Mesenchymal stem cell (in vitro differentiated cells and primary cell): Measurements from ENCODE around the gene PGF.
A peak's percentile ranks its signal among the peaks of the same experiment; 100 is the strongest.

Source experiments
- DNase-seq: peaks from one replicate; pipeline ENCODE4 v3.0.0-alpha.2; 2013
- H2AFZ ChIP-seq: one replicate; pipeline ENCODE4 v1.6.1; 2013; ENCODE audit warnings: low read depth, mild to moderate bottlenecking, control low read depth, inconsistent platforms, low read length, moderate library complexity
- H2AK5ac ChIP-seq: 2 replicates; pipeline ENCODE4 v1.6.1; 2013; ENCODE audit warnings: low read length, moderate library complexity, mild to moderate bottlenecking, inconsistent platforms; ENCODE audit not compliant: severe bottlenecking
- H2BK120ac ChIP-seq: one replicate; pipeline ENCODE4 v1.6.1; 2013; ENCODE audit warnings: low read depth, mild to moderate bottlenecking, inconsistent platforms, low read length, moderate library complexity
- H2BK12ac ChIP-seq, 2 experiments: one replicate each; pipeline ENCODE4 v1.6.1; 2013; ENCODE audit warnings: inconsistent platforms in 2 of 2, low read length in 2 of 2, mild to moderate bottlenecking in 2 of 2, moderate library complexity in 2 of 2, control low read depth in 1 of 2
- H2BK15ac ChIP-seq: one replicate; pipeline ENCODE4 v1.6.1; 2013; ENCODE audit warnings: mild to moderate bottlenecking, low read depth, inconsistent platforms; ENCODE audit not compliant: poor library complexity, severe bottlenecking
- H2BK5ac ChIP-seq: 2 replicates; pipeline ENCODE4 v1.6.1; 2013; ENCODE audit warnings: low read depth, mild to moderate bottlenecking, low read length, control low read depth, inconsistent platforms; ENCODE audit not compliant: poor library complexity, severe bottlenecking
- H3K14ac ChIP-seq, 2 experiments: one replicate each; pipeline ENCODE4 v1.6.1; 2013; ENCODE audit warnings: inconsistent platforms in 2 of 2, low read length in 2 of 2, control low read depth in 1 of 2, mild to moderate bottlenecking in 1 of 2, moderate library complexity in 1 of 2
- H3K18ac ChIP-seq, 2 experiments: one replicate each; pipeline ENCODE4 v1.6.1; 2013; ENCODE audit warnings: inconsistent platforms in 2 of 2, low read length in 2 of 2, control low read depth in 1 of 2, low read depth in 1 of 2, mild to moderate bottlenecking in 1 of 2
- H3K23ac ChIP-seq, 2 experiments: one replicate each; pipeline ENCODE4 v1.6.1; 2013; ENCODE audit warnings: inconsistent platforms in 2 of 2, low read length in 2 of 2, mild to moderate bottlenecking in 2 of 2, moderate library complexity in 2 of 2, control low read depth in 1 of 2
- H3K27ac ChIP-seq: 2 replicates; pipeline ENCODE4 v1.5.1; 2013; ENCODE audit warnings: mild to moderate bottlenecking, moderate library complexity, low read length, control low read depth, inconsistent platforms; ENCODE audit not compliant: poor library complexity, severe bottlenecking
- H3K27me3 ChIP-seq, 2 experiments: 2 replicates each; pipeline versions ENCODE4 v1.6.1 to v1.7.0; 2013; ENCODE audit warnings: low read length in 2 of 2, mild to moderate bottlenecking in 2 of 2, moderate library complexity in 2 of 2, control low read depth in 1 of 2, inconsistent platforms in 1 of 2; ENCODE audit not compliant: control insufficient read depth in 1 of 2, insufficient read depth in 1 of 2
- H3K36me3 ChIP-seq, 2 experiments: 2 replicates each; pipeline versions ENCODE4 v1.6.1 to v1.7.0; 2013; ENCODE audit warnings: low read length in 2 of 2, control low read depth in 1 of 2, inconsistent platforms in 1 of 2, low read depth in 1 of 2, mild to moderate bottlenecking in 1 of 2; ENCODE audit not compliant: insufficient read depth in 2 of 2, control insufficient read depth in 1 of 2
- H3K4ac ChIP-seq, 2 experiments: one replicate each; pipeline ENCODE4 v1.6.1; 2013; ENCODE audit warnings: inconsistent platforms in 2 of 2, low read length in 2 of 2, mild to moderate bottlenecking in 2 of 2, moderate library complexity in 2 of 2, control low read depth in 1 of 2, low read depth in 1 of 2
- H3K4me1 ChIP-seq: 2 replicates; pipeline ENCODE4 v1.6.1; 2013; ENCODE audit warnings: low read depth, low read length, control low read depth; ENCODE audit not compliant: control insufficient read depth, insufficient read depth
- H3K4me2 ChIP-seq: 2 replicates; pipeline ENCODE4 v1.6.1; 2013; ENCODE audit warnings: low read length, mild to moderate bottlenecking, inconsistent platforms; ENCODE audit not compliant: poor library complexity, severe bottlenecking
- H3K4me3 ChIP-seq, 2 experiments: 2 replicates each; pipeline versions ENCODE4 v1.5.1 to v1.7.0; 2013; ENCODE audit warnings: low read length in 2 of 2, mild to moderate bottlenecking in 2 of 2, control low read depth in 1 of 2, low read depth in 1 of 2; ENCODE audit not compliant: insufficient read depth in 1 of 2
- H3K79me1 ChIP-seq: replicated peaks from 2 replicates; pipeline ENCODE4 v1.6.1; 2013; ENCODE audit warnings: mild to moderate bottlenecking, control low read depth, low read length, inconsistent platforms; ENCODE audit not compliant: poor library complexity, severe bottlenecking
- H3K9ac ChIP-seq: 2 replicates; pipeline ENCODE4 v1.7.0; 2013; ENCODE audit warnings: mild to moderate bottlenecking, low read length, moderate library complexity
- H3K9me3 ChIP-seq: 2 replicates; pipeline ENCODE4 v1.7.0; 2013; ENCODE audit warnings: mild to moderate bottlenecking, low read length; ENCODE audit not compliant: control insufficient read depth
- H4K8ac ChIP-seq: one replicate; pipeline ENCODE4 v1.6.1; 2013; ENCODE audit warnings: inconsistent platforms, mild to moderate bottlenecking, low read length, moderate library complexity
- H4K91ac ChIP-seq: one replicate; pipeline ENCODE4 v1.6.1; 2013; ENCODE audit warnings: mild to moderate bottlenecking, low read length, inconsistent platforms
- WGBS: methylation state at CpG from one replicate; pipeline ENCODE4 v1.1.7; 2013; ENCODE audit warnings: mixed read lengths; 5-methylcytosine and 5-hydroxymethylcytosine counted together

PGF gene

DNA sequence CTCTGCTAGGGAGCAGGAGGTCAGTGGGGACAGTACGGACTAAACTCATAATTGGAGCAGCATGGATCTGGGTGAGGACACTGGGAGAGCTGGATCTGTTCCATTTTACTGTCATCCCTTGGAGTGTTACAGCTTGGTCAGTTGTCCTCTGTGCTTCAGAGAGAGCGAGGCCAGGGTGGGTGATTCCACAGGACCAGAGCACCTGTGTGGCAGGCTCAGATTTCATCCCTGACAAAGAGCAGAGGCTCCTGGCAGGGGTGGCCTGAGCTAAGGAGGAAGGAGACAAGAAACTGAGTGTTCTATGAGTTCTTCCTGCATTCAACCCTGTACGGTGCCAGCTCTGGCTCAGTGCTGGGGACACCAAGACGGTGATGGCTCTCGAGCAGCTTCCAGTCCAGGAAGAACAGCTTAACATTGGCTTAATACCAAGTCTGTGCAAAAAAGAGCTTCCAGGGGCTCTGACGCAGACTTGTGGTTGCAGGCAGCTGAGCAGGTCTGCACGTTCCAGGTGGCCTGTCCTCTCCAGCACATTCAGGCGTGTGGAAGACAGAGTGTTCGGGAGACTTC is 8.4 kb upstream of the PGF start:
- Histone ChIP-seq H2AK5ac (no peak overlapping the region), H4K8ac (no peak overlapping the region), H3K79me1 (no peaks in the 10 kb centered on the region), H3K36me3 (no peaks in the 10 kb centered on the region), H3K9ac (no peak overlapping the region), H2BK15ac (no peak overlapping the region), H2BK12ac (no peak overlapping the region), H3K27me3 (peaks cover 0 to 4% of the 10 kb centered on the region in 2 experiments), H3K9me3 (no peaks in the 10 kb centered on the region), H3K23ac (no peak overlapping the region), H3K4me2 (no peak overlapping the region), H3K18ac (peak overlapping the region in 1 of 2 experiments; percentile 33), H2BK5ac (no peak overlapping the region), H3K4me1 (no peaks in the 10 kb centered on the region), H3K4ac (peak overlapping the region in 1 of 2 experiments; percentile 59), H3K14ac (no peak overlapping the region), H2BK120ac (no peak overlapping the region), H3K27ac (no peak overlapping the region), H2AFZ (no peak overlapping the region), H4K91ac (no peak overlapping the region), H3K4me3 (no peak overlapping the region)
- no peak for DNase-seq
- 74% methylated on average over 9 of the region's 9 CpGs for WGBS

DNA sequence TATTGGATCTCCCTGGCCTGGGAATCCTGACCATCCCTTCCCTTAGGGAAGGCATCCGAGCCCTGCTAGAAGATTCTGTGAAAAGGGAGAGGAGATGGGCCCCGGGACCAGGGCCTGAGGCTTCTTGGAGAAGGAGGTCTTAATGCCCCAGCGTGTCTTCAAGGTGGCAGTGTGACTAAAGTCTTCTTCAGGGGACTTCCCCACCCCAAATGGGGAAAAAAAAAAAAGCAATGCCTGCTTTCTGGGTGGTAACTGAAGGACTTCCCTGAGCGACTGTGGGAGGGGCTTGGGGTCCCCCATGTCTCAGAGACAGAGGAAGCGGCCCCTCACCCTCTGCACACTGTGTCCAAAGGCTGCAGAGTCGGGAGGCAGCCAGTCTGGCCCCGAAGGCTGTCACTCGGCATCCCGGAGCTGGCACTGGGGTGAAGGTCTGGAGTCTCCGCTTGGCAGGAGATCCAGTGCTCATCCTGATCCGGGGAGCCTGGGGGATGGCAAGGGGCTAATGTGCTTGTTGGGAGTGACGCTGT is 7.8 kb upstream of the PGF start:
- H3K79me1 ChIP-seq = no peaks in the 10 kb centered on the region
- H3K36me3 ChIP-seq = no peaks in the 10 kb centered on the region
- H2BK5ac ChIP-seq = no peak overlapping the region
- H3K4me3 ChIP-seq = no peak overlapping the region
- H3K27ac ChIP-seq = no peak overlapping the region
- H3K9ac ChIP-seq = no peak overlapping the region
- no peak overlapping the region for H2BK12ac ChIP-seq
- DNase-seq = no peak
- H3K9me3 ChIP-seq = no peaks in the 10 kb centered on the region
- peaks cover 0 to 4% of the 10 kb centered on the region in 2 experiments for H3K27me3 ChIP-seq
- no peak overlapping the region for H3K14ac ChIP-seq
- no peak overlapping the region for H3K4me2 ChIP-seq
- H2BK15ac ChIP-seq = no peak overlapping the region
- no peak overlapping the region for H3K23ac ChIP-seq
- H4K8ac ChIP-seq = no peak overlapping the region
- H3K4me1 ChIP-seq = no peaks in the 10 kb centered on the region
- peak overlapping the region in 1 of 2 experiments; percentile 59 for H3K4ac ChIP-seq
- H2AK5ac ChIP-seq = no peak overlapping the region
- H3K18ac ChIP-seq = peak overlapping the region in 1 of 2 experiments; percentile 33
- 81% methylated on average over 12 of the region's 12 CpGs for WGBS
- no peak overlapping the region for H2AFZ ChIP-seq
- H2BK120ac ChIP-seq = no peak overlapping the region
- no peak overlapping the region for H4K91ac ChIP-seq

DNA sequence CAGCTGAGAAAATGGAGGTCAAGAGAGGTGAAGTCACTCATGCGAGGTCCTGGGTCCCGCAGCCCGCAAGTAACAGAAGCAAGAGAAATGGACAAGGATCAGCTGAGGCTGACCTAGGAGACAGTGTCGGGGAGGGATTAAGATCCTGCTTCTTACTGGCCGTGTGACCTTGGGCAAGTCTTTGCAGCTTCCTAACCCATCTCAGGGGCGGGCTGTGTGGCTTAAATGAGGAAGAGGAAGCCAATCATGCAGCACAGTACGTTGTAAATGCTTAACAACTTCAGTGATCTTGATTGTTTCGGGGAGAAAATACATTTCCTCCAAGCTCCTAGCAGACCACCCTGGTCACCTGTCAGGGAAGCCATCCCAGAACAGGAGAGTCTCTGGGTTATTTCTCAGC is 7.1 kb upstream of the PGF start:
- Histone ChIP-seq H2BK120ac (no peak overlapping the region), H3K4me2 (no peak overlapping the region), H3K23ac (no peak overlapping the region), H3K27me3 (peaks cover 0 to 4% of the 10 kb centered on the region in 2 experiments), H3K27ac (no peak overlapping the region), H4K91ac (no peak overlapping the region), H4K8ac (no peak overlapping the region), H2AFZ (no peak overlapping the region), H3K4ac (no peak overlapping the region), H2BK5ac (no peak overlapping the region), H3K36me3 (no peaks in the 10 kb centered on the region), H3K18ac (no peak overlapping the region), H3K79me1 (no peaks in the 10 kb centered on the region), H3K4me3 (no peak overlapping the region), H2AK5ac (no peak overlapping the region), H3K14ac (no peak overlapping the region), H2BK15ac (no peak overlapping the region), H3K4me1 (no peaks in the 10 kb centered on the region), H3K9ac (no peak overlapping the region), H2BK12ac (no peak overlapping the region), H3K9me3 (no peaks in the 10 kb centered on the region)
- no peak for DNase-seq
- 93% methylated on average over 8 of the region's 8 CpGs for WGBS

DNA sequence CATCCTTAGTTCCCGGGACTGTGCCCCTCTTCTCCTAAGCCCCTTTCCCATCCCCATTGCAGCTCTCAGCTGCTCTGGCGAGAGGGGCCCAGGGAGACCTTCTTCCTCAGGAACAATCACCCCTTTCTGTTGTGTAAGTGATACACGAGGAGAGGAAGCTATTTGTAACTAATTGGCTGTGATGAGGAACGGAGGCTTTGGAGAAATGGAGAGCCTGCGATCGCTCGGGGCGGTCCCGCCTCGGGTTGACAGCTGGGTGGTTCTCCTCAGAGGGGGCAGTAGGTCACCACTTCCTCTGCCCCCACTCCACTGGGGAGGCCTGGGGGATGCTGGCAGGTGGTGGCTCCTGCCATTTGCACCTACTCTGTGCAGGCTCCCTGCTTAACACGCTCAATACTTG is 6.6 kb upstream of the PGF start:
- Histone ChIP-seq H2BK120ac (no peak overlapping the region), H3K9me3 (no peaks in the 10 kb centered on the region), H2AK5ac (no peak overlapping the region), H3K27ac (no peak overlapping the region), H3K27me3 (peaks cover 0 to 4% of the 10 kb centered on the region in 2 experiments), H4K8ac (no peak overlapping the region), H3K36me3 (no peaks in the 10 kb centered on the region), H4K91ac (no peak overlapping the region), H3K23ac (no peak overlapping the region), H2BK5ac (no peak overlapping the region), H2AFZ (no peak overlapping the region), H3K4ac (no peak overlapping the region), H3K9ac (no peak overlapping the region), H3K4me3 (no peak overlapping the region), H3K79me1 (no peaks in the 10 kb centered on the region), H3K4me2 (no peak overlapping the region), H3K18ac (no peak overlapping the region), H2BK12ac (no peak overlapping the region), H2BK15ac (peak overlapping the region; percentile 60), H3K14ac (no peak overlapping the region), H3K4me1 (no peaks in the 10 kb centered on the region)
- DNase-seq = no peak
- 88% methylated on average over 9 of the region's 11 CpGs for WGBS
